HG03571 (cell line): ENCODE data around the gene MPC1L.
"Not testable (repeated sequence)": the region's sequence is repeated elsewhere in the genome, so short reads cannot be mapped to it uniquely, and the experiment has no call there.

Source experiments
- ATAC-seq: cut with Tn5 transposase; IDR thresholded peaks from one replicate; pipeline ENCODE4 v1.9.1; 2021; ENCODE audit not compliant: unreplicated experiment

Gene MPC1L

DNA sequence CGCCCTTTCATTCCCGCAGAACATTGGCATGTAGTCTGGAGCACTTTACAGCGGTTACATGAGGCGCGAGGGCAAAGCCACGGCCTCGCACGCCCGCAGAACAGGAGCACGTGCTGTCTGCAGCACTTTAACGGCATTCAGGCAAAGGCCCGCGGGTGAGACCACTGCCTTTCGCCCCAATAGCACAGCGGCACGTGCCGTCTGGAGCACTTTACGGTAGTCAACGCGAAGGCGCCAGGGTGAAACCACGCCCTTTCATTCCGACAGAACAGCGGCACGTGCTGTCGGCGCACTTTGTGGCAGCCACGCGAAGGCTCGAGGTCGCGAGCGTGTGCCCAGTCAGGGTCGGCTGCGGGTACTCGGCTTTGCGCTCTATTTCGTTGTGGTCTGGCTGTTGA is at the start of gene MPC1L:
MPC1L (plus strand) TSS at position 290 of the 398 bp plus-strand sequence. CDS start 138 bp downstream, outside the sequence.
- ATAC-seq: no peak

DNA sequence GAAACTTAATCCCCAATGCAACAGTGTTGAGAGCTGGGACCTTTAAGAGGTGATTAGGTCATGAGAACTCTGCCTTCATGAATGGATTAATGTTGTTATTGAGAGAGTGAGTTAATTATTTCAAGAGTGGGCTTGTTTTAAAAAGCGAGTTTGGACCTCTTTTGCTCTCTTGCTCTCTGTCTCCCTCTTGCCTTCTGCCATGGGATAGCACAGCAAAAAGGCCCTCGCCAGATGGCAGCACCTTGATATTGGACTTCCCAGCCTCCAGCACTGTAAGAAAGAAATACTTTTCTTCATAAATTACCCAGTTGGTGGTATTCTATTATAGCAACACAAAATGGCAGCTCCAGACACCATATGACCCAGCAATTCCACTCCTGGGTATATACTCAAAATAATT is 49.5 kb upstream of the MPC1L start:
- ATAC-seq: no peak

DNA sequence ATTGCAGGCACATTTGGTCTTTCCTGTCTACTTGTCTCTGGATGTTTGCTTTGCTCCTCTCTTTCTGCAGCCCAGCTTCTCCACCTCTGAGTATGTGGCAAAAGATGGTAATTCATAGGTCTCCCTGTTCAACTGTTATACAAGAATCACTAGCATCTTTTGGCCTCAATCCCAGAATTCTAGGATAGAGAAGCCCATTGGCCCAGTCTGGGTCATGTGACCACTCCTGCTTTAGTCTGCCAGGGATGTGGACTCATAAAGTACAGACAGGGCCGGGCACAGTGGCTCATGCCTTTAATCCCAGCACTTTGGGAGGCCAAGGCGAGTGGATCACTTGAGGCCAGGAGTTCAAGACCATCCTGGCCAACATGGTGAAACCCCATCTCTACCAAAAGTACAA is 47.8 kb upstream of the MPC1L start:
- not testable (repeated sequence) for ATAC-seq

DNA sequence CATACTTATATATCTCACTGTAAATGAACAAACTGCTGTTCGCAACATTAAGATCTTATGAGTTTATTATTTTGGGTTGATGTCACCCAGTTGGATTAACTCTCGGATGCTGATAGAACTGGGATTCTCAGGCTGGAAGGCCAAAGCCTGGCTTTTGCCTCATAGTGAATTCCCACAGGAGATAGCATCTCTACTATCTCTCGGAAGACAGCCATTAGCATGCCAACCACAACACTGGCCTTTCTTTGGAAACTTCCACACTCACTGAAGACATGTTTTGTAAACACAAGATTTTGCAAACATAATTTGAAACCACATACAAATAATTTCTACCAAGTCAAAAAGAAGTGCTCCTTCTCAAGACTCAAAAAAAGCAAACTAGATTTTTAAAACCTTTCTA is 46.9 kb upstream of the MPC1L start:
- ATAC-seq: no peak

DNA sequence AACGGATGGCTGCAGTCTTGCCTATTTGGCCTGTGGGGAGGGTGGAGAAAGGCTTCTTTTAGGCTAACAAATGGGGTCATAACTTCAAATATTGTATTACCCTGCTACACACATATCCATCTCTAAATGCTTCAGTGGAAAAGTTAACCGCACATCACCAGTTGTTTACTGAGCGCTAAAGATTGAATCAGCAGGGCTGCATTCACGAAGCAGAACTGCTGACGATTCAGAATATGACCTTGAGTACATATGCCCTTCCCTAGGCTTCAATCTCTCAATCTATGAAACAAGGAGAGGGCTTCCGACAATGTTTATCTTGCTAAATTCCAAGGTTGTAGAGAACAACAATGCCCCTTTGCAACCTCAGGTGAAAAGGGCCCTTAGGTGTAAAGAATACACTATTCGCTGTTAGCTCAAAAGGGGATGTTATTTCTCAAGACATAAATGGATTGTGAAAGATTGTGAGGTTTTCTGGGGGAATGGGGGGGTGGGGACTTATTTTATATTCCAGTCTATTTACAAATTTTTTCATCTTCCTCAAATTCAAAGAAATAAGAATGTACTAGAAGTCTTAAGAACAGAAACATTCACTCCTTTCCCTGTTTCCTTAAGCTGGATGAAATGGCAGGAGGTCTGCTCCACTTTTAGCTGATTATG is 45.1 kb upstream of the MPC1L start:
- ATAC-seq: no peak

DNA sequence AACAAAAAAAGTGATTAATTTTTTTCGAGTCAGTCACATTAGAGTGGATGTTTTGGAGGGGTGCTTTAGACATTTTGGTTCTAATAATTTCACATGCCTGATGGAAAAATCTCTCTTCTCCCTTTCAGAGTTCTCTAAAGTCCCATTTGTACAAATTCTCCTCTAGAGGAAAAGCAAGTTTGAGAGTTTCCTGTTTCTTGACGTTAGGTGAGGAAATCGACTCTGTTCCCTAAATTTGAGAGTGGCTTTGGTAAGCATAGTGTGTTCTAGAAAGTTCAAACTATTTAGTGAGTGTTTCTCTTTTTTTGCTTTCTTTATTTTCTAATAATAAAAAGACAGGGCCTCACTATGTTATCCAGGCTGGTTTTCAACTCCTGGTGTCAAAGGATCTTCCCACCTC is 44.1 kb upstream of the MPC1L start:
- ATAC-seq: no peak

DNA sequence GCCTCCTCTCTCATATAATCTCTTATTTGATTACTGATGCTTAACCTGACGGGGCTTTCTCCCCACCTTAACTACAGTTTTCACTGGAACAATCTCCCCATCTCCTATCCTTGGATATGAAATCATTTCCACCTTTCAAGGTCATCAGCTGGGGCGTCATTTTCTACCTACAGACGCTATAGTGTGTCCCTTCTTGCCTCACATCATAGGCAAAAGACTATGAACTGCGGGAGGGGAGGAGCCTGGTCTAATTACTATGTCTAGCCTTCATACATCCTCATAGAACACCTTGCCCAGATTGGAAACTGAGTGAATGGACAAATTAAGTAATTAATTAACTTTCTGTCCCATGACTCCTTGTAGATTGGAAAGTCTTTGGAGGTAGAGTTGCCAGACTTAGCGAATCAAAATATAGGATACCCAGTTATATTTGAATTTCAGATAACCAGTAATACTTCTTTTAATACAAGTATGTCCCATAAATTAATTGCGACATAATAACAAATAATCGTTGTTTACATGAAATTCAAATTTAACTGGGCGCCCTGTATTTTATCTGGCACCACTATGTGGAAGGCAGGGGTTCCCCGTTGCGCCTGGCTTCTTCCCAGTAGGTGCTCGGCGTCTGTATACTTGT is 43.2 kb upstream of the MPC1L start:
- no peak for ATAC-seq

DNA sequence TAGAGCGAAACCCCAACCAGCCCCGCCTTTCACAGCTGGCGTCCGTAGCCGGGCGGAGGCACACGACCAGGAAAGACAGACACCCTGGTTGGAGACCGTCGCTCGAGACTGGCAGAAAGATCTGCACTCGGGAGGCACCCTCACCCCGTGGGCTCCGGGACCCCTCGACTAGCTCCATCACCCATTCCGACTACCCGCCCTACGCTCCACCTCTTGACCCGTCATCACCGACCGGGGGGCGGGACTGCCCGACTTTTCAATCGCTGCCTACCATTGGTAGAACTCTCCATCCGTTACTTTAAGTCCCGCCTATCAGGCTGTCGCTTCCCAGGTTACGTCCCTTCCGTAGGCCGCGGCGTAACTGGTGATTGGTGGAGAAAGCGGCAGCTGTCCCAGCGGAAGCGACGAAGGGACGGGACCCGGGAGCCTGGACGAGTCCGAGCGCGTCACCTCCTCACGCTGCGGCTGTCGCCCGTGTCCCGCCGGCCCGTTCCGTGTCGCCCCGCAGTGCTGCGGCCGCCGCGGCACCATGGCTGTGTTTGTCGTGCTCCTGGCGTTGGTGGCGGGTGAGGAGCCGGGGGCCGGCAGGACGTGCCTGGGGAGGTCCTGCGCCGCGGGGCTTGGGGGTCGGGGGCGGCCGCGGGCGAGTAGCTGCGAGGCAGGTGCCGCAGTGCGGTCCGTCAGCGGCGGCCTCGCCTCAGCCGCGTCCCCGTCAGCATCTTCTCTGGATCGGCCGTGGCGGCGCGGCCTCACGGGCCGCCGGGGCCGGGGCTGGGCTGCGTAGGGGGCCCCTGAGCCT is 42.5 kb upstream of the MPC1L start, which contains the start of gene ATP6AP2:
ATP6AP2 (plus strand) TSS at position 434 of the 799 bp plus-strand sequence; CDS start at position 530, 96 bp downstream.
- peak; percentile 94 for ATAC-seq

DNA sequence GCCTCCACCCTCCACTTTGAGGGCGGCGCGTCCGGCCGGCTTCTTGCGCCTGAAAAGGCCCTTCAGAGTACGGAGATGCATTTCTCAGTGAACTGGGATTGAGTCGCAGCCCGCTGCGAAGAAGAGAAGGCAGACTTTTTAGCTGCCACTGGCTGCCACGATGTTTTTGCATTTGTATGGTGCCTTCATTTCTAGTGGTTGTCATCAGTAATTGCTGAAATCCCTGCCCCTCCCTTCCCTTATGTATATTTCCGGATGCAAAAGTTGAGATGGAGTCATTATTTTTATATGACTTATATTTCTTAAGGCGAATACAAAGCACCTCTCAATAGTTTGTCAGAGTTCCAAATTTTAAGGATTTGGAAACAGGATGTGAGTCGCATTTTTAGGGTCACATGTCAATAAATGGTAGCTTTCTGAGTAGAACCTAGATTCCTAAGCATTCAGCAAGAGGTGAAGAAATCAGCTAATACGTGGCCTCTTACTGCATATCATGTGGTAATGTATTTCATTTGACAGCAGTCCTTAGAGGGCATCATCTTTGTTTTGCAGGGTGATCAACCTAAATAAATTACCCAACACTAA is 41.8 kb upstream of the MPC1L start:
- ATAC-seq: no peak

DNA sequence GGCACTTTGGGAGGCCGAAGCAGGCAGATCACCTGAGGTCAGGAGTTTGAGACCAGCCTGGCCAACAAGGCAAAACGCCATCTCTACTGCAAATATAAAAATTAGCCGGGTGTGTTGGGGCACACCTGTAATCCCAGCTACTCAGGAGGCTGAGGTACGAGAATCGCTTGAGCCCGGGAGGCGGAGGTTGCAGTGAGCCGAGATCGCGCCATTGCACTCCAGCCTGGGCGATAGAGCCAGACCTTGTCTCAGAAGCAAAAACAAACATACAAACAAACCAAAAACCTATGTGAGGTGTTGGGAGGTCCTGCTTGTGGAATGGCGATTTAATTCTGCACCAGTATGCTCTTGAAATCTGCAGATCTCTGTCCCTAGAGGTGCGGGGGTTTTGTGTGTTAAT is 41.0 kb upstream of the MPC1L start:
- not testable (repeated sequence) for ATAC-seq

DNA sequence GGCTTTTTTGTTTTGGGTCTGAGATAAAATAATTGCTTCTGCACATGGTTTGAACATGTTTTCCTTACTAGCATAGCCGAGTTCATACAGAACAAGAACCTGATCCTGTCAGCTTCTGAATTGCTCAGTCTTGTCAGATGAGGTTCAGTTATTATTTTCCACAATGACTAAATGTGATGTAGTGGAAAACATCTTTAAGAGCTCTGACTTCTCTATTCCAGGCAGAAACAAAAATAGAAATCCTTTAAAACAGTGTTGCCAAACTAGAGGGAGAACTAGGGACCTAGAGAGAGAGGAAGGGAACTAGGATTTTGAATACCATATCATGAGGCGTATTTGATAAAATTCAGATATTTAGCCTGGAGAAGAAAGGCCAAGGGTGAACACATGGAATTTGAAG is 40.4 kb upstream of the MPC1L start:
- ATAC-seq: no peak

DNA sequence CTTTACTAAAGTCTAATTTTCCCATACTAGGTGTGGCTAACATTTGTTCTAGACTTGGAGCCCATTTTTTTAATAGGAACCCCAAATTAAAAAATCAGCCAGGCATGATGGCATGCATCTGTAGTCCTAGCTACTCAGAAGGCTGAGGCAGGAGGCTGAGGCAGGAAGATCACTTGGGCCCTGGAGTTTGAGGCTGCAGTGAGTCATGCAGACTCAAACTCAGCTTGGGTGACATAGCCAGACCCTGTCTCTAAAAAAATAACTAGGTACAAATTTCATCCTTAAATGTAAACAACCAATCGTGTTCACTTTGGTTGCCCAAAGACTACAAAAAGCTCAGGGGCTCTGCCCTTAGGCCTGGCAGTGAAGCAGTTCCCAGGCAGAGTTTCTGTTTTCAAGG is 35.6 kb upstream of the MPC1L start:
- ATAC-seq: not testable (repeated sequence)

DNA sequence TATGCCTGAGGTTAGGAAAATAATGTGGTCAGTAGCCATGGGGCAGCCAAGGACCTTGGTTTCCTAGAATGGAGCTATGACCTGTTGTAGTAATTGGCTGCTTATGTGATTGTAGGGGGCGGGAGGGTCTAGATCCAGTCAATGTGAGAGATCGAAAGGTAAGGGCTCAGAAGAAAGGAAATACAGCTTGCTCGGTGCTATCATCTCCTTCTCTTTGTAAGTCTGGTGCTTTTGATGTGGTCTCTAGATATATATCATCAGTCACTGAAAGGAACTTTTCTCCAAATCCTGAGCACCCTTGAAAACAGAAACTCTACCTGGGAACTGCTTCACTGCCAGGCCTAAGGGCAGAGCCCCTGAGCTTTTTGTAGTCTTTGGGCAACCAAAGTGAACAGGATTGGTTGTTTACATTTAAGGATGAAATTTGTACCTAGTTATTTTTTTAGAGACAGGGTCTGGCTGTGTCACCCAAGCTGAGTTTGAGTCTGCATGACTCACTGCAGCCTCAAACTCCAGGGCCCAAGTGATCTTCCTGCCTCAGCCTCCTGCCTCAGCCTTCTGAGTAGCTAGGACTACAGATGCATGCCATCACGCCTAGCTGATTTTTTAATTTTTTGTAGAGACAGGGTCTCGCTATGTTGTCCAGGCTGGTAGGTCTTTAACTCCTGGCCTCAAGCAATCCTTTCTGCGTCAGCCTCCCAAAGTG is 33.5 kb upstream of the MPC1L start:
- ATAC-seq: not testable (repeated sequence)

DNA sequence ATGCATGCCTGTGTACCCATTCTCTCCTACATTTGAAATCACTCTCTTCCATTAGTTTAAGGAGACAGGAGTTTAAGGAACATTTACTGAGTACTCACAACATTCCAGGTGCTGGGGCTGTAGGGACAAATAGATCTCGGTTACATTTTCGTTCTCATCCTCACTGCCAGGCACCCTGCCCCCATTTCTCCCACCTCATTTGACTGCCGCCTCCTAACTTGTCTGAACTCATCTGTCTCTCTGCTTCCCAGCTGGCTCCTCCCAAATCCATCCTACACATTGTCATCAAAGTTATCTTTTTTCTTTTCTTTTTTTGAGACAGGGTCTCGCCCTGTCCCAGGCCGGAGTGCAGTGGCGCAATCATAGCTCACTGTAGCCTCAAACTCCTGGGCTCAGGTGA is 19.8 kb upstream of the MPC1L start:
- ATAC-seq: no peak

DNA sequence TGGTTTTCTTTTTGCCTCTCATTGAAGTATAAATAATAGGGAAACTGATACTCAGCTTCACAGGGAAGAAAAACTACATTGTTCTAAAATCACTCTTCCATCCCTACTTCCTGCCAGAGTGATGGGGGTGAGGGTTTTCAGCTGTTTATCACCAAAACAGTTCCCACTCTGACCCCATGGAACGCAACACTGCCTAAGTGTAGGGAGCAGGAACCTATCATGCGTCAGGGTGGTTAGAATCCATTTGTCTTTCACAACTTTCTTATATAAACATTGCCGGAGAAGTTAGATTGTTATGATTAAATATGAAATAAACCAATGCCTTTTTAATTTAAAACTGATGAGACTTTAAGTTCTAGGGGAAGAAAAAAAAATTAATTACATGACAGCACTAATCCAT is 15.8 kb upstream of the MPC1L start:
- no peak for ATAC-seq

DNA sequence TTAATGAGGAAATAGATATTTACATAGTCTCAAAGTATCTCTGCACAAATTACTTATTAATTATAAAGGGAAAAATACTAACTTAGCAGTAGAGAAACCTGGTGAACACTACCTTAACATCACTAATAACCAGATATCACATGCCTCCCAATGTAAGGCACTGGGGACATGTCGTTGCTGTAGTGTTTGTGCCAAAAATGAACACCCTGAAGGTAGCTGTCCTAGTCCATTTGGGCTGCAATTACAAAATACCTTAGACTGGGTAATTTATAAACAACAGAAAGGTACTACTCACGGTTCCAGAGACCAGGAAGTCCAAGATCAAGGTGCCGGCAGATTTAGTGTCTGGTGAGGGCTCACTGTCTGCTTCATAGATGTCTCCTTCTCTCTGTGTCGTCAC is 10.7 kb upstream of the MPC1L start:
- ATAC-seq: no peak

DNA sequence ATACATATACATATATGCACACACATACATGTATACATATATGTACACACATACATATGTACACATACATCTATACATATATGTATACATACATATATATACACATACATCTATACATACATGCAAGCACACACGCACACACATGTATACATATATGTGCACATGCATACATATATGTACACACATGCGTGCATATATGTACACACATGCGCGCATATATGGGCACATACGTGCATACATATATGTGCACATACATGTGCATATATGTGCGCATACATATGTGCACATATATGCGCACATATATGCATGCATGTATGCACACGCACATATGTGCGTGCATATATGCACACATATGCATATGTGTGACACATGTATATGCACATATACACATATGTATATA is 7.3 kb upstream of the MPC1L start:
- ATAC-seq: no peak

DNA sequence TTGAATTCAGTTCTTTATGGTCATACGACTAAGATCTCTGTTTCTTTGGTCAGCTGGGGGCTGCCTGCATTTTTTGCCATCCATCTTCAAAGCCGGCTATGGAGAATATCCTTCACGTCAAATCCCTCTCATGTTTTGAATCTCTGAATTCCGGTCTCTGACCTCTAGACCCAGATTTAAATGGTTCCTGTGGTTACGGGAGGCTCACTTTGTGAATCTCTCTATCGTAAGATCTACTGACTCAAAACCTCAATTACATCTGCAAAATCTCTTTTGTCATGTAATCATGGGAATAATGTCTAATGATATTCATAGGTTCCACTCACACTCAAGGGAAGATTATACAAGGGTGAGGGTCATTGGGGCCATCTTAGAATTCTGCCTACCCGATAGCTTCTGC is 5.7 kb upstream of the MPC1L start:
- no peak for ATAC-seq

DNA sequence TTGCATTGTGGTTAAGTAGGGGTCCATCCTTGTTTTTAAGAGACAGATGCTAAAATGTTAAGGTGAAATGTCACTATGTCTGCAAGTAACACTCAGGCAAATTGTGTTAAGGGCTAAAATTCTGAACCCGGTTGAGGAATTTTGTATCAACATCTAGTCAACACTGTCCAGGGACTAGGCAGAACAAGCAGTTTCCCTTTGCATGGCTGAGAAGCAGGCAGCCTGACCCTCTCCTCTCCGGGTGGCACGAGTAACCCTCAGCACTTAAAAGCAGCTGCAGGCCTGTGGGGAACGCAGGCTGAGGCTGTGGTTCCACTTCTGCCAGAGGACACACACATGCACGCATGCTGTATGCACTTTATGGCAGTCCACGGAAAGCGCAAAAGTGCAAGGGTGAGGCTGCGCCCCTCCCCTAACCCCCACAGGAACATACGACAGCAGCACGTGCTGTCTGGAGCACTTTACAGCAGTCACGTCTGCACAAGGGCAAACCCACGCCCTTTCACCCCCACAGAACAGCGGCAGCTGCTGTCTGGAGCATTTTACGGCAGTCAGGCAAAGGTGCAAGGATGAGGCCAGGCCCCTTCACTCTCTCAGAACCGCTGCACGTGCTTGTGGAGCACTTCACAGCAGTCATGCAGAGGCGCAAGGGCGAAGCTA is 619 bp upstream of the MPC1L start:
- ATAC-seq: no peak

DNA sequence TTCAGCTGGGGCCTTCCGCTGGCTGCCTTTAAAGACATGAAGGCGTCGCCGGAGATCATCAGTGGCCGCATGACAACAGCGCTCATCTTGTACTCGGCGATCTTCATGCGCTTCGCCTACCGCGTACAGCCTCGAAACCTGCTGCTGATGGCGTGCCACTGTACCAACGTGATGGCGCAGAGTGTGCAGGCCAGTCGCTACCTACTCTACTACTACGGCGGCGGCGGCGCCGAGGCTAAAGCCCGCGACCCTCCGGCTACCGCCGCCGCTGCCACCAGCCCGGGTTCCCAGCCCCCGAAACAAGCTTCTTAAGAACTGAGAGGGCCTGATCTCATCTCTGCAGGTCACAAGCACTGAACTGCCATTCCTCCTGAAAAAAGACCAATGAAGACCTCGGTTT is 437 bp downstream of the MPC1L start:
- no peak for ATAC-seq

DNA sequence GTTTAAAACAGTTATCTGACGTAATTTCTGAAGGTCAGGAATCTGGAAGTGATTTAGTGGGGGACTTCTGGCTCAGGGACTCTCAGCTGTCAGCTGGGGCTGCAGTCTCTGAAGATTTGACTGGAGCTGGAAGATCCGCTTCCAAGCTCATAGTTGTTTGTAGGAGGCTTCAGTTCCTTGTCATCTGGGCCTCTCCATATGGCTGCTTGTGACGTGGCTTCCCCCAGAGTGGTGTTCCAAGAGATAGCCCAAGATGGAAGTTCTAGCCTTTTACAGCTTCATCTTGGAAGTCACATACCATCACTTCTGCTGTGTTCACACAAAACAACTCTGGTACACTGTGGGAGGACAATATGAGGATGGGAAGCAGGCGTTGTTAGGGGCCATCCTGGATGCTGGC is 2.1 kb downstream of the MPC1L start:
- ATAC-seq: no peak
